Neural cell (in vitro differentiated cells): ENCODE results near the gene MYL4. TPM values are rescaled to one million over a fixed set of nuclear protein-coding genes. Genes with fewer than 3 reads are reported as not detected.

Experiments used
- H2AFZ ChIP-seq: fragments of 200-600, 300-800 bp; sonication (generic), shearing (Covaris generic); 2 replicates; pipeline ENCODE4 v1.6.0; 2014; ENCODE audit warnings: low read depth, mild to moderate bottlenecking, antibody characterized with exemption, low read length, moderate library complexity
- H3F3A ChIP-seq: fragments of 200-600 bp; shearing (Covaris generic); 2 replicates; pipeline ENCODE4 v1.6.1; 2016; ENCODE audit warnings: mild to moderate bottlenecking, moderate library complexity, mixed read lengths, antibody characterized with exemption, low read length; ENCODE audit not compliant: insufficient read depth, poor library complexity, severe bottlenecking
- H3K27ac ChIP-seq: fragments of 200-600, 300-800 bp; sonication (generic), shearing (Covaris generic); 2 replicates; pipeline ENCODE4 v1.5.1; 2014; ENCODE audit warnings: mild to moderate bottlenecking, low read length, moderate library complexity
- H3K27me3 ChIP-seq: fragments of 300-800, 200-600 bp; sonication (generic), shearing (Covaris generic); 2 replicates; pipeline ENCODE4 v1.6.0; 2014; ENCODE audit warnings: mild to moderate bottlenecking, low read depth, low read length, moderate library complexity; ENCODE audit not compliant: insufficient read depth
- H3K36me3 ChIP-seq: fragments of 300-800, 200-600 bp; sonication (generic), shearing (Covaris generic); 2 replicates; pipeline ENCODE4 v1.5.1; 2014; ENCODE audit warnings: mild to moderate bottlenecking, antibody characterized with exemption, low read length, moderate library complexity; ENCODE audit not compliant: insufficient read depth
- H3K4me2 ChIP-seq: fragments of 300-800, 200-600 bp; sonication (generic), shearing (Covaris generic); 2 replicates; pipeline ENCODE4 v1.6.0; 2014; ENCODE audit warnings: mild to moderate bottlenecking, low read length
- H3K4me3 ChIP-seq: fragments of 300-800, 200-600 bp; sonication (generic), shearing (Covaris generic); 2 replicates; pipeline ENCODE4 v1.5.1; 2014; ENCODE audit warnings: mild to moderate bottlenecking, low read length, moderate library complexity
- H3K79me2 ChIP-seq: fragments of 200-600 bp; shearing (Covaris generic); replicated peaks from 2 replicates; pipeline ENCODE4 v1.6.0; 2014; ENCODE audit warnings: mild to moderate bottlenecking, low read length, moderate library complexity; ENCODE audit not compliant: insufficient read depth
- H3K9ac ChIP-seq: fragments of 300-800, 200-600 bp; sonication (generic), shearing (Covaris generic); 2 replicates; pipeline ENCODE4 v1.6.1; 2016; ENCODE audit warnings: mild to moderate bottlenecking, low read length, mixed read lengths
- H3K9me2 ChIP-seq: fragments of 200-600 bp; shearing (Covaris generic); 2 replicates; pipeline ENCODE4 v1.6.1; 2016; ENCODE audit warnings: mild to moderate bottlenecking, low read length, mixed read lengths; ENCODE audit not compliant: insufficient read depth
- H3K9me3 ChIP-seq: fragments of 200-600, 300-800 bp; sonication (generic), shearing (Covaris generic); 2 replicates; pipeline ENCODE4 v1.6.1; 2016; ENCODE audit warnings: mild to moderate bottlenecking, mixed run types, low read length, moderate library complexity, mixed read lengths
- H4K20me1 ChIP-seq: fragments of 200-600 bp; shearing (Covaris generic); 2 replicates; pipeline ENCODE4 v1.6.1; 2016; ENCODE audit warnings: mild to moderate bottlenecking, mixed run types; ENCODE audit not compliant: insufficient read depth
- EP300 ChIP-seq: fragments of 450-650 bp; conservative IDR thresholded peaks from 2 replicates; pipeline ENCODE4 v1.6.1; 2014; ENCODE audit warnings: antibody characterized with exemption, mild to moderate bottlenecking, moderate library complexity; ENCODE audit not compliant: poor library complexity, severe bottlenecking
- EZH2 ChIP-seq: fragments of 200-600, 300-800 bp; shearing (Covaris generic), sonication (generic); IDR thresholded peaks from 2 replicates; pipeline ENCODE4 v1.6.1; 2014; ENCODE audit warnings: antibody characterized with exemption, low read length, borderline replicate concordance, mild to moderate bottlenecking; ENCODE audit not compliant: insufficient read depth, poor library complexity, severe bottlenecking
- MXI1 ChIP-seq: fragments of 450-650 bp; conservative IDR thresholded peaks from 2 replicates; pipeline ENCODE4 v1.6.1; 2014; ENCODE audit warnings: antibody characterized with exemption, mild to moderate bottlenecking; ENCODE audit not compliant: poor library complexity, severe bottlenecking
- POLR2AphosphoS5 ChIP-seq: IDR thresholded peaks from 2 replicates; pipeline ENCODE4 v1.6.1; 2012
- RAD21 ChIP-seq: fragments of 450-650 bp; conservative IDR thresholded peaks from 2 replicates; pipeline ENCODE4 v1.6.1; 2014; ENCODE audit warnings: antibody characterized with exemption, mild to moderate bottlenecking, moderate library complexity
- REST ChIP-seq: IDR thresholded peaks from 2 replicates; pipeline ENCODE4 v1.6.1; 2012; ENCODE audit warnings: borderline replicate concordance
- SMC3 ChIP-seq: fragments of 450-650 bp; conservative IDR thresholded peaks from 2 replicates; pipeline ENCODE4 v1.6.1; 2014; ENCODE audit warnings: antibody characterized with exemption, mild to moderate bottlenecking, moderate library complexity; ENCODE audit not compliant: poor library complexity
- TAF1 ChIP-seq: IDR thresholded peaks from 2 replicates; pipeline ENCODE4 v1.6.1; 2012; ENCODE audit warnings: low read depth
- polyA plus RNA-seq: library from polyadenylated mRNA; depleted of rRNA; stranded (reverse); fragments of >200 nt; gene quantifications from 2 replicates; pipeline ENCODE4 v1.2.3, GENCODE V29; 2014
- TF ChIP-seq, protein P1 (sequence below): fragments of 450-650 bp; IDR thresholded peaks from 2 replicates; pipeline ENCODE4 v1.5.1; 2014; ENCODE audit warnings: antibody characterized with exemption, mild to moderate bottlenecking, moderate library complexity; ENCODE audit not compliant: poor library complexity, severe bottlenecking

The MYL4 gene
- polyA plus RNA-seq, 1 donor from 2014 or later, result not detected

- Histone ChIP-seq H3K4me2 (no peak overlapping the region), H3K36me3 (no peaks in the 10 kb centered on the region), H3K9ac (no peak overlapping the region), H3K27ac (no peak overlapping the region), H3K4me3 (no peak overlapping the region), H3K9me3 (no peaks in the 10 kb centered on the region), H4K20me1 (no peaks in the 10 kb centered on the region), H3F3A (no peaks in the 10 kb centered on the region), H3K27me3 (no peaks in the 10 kb centered on the region), H3K9me2 (no peaks in the 10 kb centered on the region), H2AFZ (no peak overlapping the region), H3K79me2 (no peaks in the 10 kb centered on the region)
- TF ChIP-seq EP300 (no peak), MXI1 (no peak), POLR2AphosphoS5 (no peak), TAF1 (no peak), RAD21 (no peak), SMC3 (no peak)
- TF ChIP-seq, protein P1, sequence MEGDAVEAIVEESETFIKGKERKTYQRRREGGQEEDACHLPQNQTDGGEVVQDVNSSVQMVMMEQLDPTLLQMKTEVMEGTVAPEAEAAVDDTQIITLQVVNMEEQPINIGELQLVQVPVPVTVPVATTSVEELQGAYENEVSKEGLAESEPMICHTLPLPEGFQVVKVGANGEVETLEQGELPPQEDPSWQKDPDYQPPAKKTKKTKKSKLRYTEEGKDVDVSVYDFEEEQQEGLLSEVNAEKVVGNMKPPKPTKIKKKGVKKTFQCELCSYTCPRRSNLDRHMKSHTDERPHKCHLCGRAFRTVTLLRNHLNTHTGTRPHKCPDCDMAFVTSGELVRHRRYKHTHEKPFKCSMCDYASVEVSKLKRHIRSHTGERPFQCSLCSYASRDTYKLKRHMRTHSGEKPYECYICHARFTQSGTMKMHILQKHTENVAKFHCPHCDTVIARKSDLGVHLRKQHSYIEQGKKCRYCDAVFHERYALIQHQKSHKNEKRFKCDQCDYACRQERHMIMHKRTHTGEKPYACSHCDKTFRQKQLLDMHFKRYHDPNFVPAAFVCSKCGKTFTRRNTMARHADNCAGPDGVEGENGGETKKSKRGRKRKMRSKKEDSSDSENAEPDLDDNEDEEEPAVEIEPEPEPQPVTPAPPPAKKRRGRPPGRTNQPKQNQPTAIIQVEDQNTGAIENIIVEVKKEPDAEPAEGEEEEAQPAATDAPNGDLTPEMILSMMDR, result no peak
Observed at GRCh38 chr17:47210779-47211178, 1.6 kb downstream of the MYL4 start.

GRCh38 chr17:47212458-47212857, 3.3 kb downstream of the MYL4 start:
- H3F3A ChIP-seq, result no peaks in the 10 kb centered on the region
- H3K9me2 ChIP-seq, result no peaks in the 10 kb centered on the region
- H3K4me2 ChIP-seq, result no peak overlapping the region
- H3K36me3 ChIP-seq, result no peaks in the 10 kb centered on the region
- H2AFZ ChIP-seq, result no peak overlapping the region
- H3K9me3 ChIP-seq, result no peaks in the 10 kb centered on the region
- no peaks in the 10 kb centered on the region for H3K27me3 ChIP-seq
- H3K4me3 ChIP-seq, result no peak overlapping the region
- no peak overlapping the region for H3K27ac ChIP-seq
- no peak for TF ChIP-seq EZH2
- TF ChIP-seq RAD21, result no peak
- TF ChIP-seq POLR2AphosphoS5, result no peak
- TF ChIP-seq REST, result no peak
- TF ChIP-seq, protein P1, result no peak
- no peak for TF ChIP-seq SMC3
- no peak for TF ChIP-seq MXI1
- no peak for TF ChIP-seq EP300
- TF ChIP-seq TAF1, result no peak
- no peaks in the 10 kb centered on the region for H3K79me2 ChIP-seq
- no peak overlapping the region for H3K9ac ChIP-seq
- no peaks in the 10 kb centered on the region for H4K20me1 ChIP-seq
